Heart left ventricle (tissue), 13 donors: Measurements from ENCODE around the gene NOP9.
A peak's percentile ranks its signal among the peaks of the same experiment; 100 is the strongest.

Experiments
- POLR2A ChIP-seq, 2 donors: fragments of 450-650 bp; IDR thresholded peaks; one replicate each; pipeline ENCODE4 v1.6.1; 2017; ENCODE audit warnings: antibody characterized with exemption in 2 of 2, mild to moderate bottlenecking in 2 of 2, moderate library complexity in 2 of 2
- TF ChIP-seq, protein P1 (sequence below), 12 donors: fragments of 200-600 bp; sonication (generic) in 4 of 12; IDR thresholded peaks; one replicate each; pipeline versions ENCODE4 v1.5.0 to v1.8.0; 2018 to 2022; ENCODE audit warnings: antibody characterized with exemption in 12 of 12, mild to moderate bottlenecking in 5 of 12
- donor health status: ischemic (EF 13 %, LVEDD 7.1; RV severe dilation, severe dysfunction).
- donor health status: DM: no; HTN: yes; CAD: no.
- donor health status: DM: no; HTN: no; CAD: no.
- donor health status: ischemic (EF 25% LVEDD 6.9; RV normal size, moderate dysfunction).
- donor health status: ischemic (EF 25% LVEDD 5.7; RV mildly dilated, moderate dysfunction).
- donor health status: ischemic (EF 35%, LVEDD 5.7; RV mildly dilated, moderate dysfunction).
- donor health status: nonischemic (EF 11% LVEDD 7.7; RV severe dilation, severe dysfunction).
- donor health status: DM: yes; HTN: yes; CAD: no.
- donor health status: PGD.
- donor health status: ischemic (EF 29% LVEDD 5.4; RV normal size, mild dysfunction).
- donor health status: nonischemic (EF 23%, LVEDD 6.1; RV moderate dilation, normal function).

DNA sequence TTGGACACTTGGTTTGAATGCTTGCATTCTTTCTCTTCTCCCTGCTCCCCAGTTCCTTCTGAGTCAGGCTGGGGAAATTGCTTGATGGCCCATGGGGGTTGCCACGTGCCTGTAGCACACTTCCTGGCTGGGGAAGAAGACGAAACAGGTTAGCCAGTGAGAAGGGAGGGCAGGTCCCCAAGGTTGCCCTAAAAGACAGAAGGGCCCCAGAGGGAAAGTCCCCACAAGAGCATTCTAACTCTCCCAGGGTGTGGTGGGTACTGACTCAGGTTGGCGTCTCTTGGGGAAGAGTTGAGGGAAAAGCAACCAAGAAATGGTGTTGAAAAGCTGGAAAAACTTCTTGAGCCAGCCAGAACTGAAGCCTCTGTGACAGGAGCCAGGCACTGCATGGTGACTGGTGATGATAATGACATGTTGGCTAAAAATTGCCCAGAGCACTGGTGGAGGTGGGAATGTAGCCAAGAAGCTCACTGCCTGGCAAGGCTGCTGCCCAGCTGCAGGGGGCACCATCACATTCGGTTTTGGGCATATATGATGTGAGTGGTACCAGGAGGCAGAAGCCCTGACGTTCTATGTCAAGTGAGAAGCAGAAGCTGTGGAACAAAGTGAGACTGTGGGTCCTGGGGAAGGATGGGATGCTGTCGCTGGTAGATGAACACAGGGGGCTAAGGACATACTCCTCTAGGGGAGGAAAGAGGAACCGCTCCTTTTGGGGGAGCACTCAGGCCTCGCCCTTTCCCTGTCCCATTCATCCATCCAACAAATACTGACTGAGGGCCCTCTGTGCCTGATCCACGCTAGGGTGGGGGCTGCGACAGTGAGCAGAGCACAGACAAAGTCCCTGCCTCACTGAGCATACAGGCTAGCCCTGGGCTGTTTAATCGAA is 20.1 kb upstream of the NOP9 start:
- TF ChIP-seq, protein P1, sequence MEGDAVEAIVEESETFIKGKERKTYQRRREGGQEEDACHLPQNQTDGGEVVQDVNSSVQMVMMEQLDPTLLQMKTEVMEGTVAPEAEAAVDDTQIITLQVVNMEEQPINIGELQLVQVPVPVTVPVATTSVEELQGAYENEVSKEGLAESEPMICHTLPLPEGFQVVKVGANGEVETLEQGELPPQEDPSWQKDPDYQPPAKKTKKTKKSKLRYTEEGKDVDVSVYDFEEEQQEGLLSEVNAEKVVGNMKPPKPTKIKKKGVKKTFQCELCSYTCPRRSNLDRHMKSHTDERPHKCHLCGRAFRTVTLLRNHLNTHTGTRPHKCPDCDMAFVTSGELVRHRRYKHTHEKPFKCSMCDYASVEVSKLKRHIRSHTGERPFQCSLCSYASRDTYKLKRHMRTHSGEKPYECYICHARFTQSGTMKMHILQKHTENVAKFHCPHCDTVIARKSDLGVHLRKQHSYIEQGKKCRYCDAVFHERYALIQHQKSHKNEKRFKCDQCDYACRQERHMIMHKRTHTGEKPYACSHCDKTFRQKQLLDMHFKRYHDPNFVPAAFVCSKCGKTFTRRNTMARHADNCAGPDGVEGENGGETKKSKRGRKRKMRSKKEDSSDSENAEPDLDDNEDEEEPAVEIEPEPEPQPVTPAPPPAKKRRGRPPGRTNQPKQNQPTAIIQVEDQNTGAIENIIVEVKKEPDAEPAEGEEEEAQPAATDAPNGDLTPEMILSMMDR (IDR thresholded peaks at IDR 0.05) = peak in 11 of 12 donors; percentile 32 to 68 (median 42)
- TF ChIP-seq POLR2A (IDR thresholded peaks at IDR 0.05) = no peak
